Suppressor macrophage treated with lipopolysaccharide for 4 hours (primary cell): Measurements from ENCODE around the gene FHIT.

Experiments
- DNase-seq: peaks from one replicate; pipeline ENCODE4 v3.0.0-alpha.2; 2020

Gene FHIT

DNA sequence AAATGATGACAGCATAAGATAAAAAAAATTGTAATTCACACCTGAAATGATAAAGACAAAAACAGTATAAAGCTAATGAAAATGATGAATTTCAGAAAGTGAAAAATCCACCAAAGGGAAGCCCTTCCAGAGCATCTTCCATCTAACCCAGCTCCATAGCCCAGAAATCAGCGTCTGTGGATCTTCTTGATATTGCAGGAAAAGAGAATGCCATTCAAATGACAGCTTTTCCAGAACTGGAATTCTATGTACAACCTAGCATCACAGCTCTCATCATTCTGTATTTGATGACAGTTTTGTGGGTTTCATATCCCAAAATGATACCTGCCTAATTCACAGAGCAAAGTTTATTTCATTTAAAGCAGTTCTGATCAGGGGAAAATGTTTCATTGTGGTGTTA is 267.3 kb downstream of the FHIT start:
- no peak for DNase-seq

GRCh38 chr3:60980342-60980692 is 270.9 kb downstream of the FHIT start:
- DNase-seq: no peak

GRCh38 chr3:60979461-60980341 is 271.6 kb downstream of the FHIT start:
- DNase-seq: peak; percentile 27

DNA sequence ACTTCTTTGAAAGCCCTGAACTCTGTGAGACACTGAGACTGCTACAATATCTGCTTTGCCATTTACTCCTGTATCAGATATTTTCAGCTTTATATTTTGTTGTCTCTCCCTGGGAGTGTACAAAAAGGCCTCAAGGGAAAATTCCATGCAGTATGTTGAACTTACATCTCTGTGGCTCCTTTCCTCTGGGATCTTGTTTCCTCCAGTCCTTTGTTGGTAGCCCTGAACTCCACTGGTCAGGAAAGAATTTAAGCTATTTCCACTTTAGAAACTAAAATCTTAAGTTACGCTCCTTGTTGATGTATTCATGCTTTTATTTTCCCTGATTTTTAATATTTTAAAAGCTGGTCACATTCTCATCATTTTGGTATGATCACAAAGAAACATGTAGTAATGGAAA is 277.9 kb downstream of the FHIT start:
- DNase-seq: no peak

GRCh38 chr3:60972599-60972998 is 278.7 kb downstream of the FHIT start:
- DNase-seq: no peak

DNA sequence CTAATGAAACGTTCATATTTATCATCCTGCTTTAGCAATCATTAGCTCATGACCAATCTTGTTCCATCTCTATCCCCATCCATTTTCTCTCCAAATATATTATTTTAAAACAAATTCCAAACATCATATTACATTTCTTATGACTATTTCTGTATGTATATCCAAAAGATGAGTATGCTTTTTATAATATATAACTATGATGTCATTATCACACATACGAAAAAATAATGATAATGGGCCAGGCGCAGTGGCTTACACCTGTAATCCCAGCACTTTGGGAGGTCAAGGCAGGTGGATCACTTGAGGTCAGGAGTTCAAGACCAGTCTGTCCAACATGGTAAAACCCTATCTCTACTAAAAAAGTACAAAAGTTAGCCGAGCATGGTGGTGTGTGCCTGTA is 280.4 kb downstream of the FHIT start:
- no peak for DNase-seq

DNA sequence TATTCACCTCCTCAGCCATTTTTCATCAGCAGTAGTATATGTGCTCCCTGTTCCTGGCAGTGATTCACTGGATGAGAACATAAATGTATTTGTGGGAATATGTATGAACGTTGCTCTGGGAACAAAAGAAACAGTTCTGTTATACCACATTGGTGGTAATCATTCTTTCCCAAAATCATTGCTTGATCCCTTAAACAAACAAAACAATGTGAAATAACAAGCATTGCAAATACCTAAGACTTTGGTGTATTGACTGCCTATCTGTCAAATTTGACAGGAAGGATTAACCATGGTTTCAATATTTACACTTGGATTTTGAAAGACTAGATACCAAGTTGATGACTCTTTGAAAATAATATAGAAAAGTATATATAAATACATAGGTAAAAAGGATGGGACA is 284.1 kb downstream of the FHIT start:
- DNase-seq: no peak

DNA sequence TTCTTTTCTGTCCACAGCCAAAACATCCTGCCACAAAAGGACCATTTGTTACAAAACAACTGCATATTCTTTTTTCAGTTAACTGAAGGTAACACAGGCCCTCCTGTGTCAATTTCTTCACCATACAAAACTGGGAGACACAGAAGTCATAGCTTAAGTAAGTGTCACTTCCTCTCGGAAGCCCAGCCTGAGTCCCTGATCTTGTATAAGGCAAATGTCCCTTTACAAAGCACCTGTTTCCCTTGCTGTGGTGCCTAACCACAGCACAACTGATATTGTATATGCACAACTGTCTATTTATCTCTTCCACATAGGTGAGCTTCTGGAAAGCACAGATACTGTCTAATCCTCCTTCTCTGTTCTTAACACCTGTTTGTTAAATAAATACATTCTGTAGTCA is 293.7 kb downstream of the FHIT start:
- DNase-seq: no peak

DNA sequence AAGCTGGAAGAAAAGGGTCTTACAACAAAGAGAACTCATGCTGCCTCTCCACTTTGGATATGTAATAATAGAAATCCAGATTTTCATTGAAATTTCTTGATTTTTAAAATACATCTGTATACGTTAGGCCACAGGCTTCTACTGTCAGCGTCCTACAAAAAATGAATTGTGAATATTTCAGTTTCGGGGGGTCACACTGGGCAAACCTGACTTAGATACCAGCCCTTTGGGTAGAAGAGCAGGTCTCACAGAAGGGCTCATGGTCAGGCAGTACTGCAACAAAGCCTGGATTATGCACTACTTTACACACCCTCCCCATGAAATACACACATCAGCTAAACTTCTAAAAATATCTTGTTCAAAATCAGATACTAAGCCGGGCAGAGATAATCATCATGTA is 294.5 kb downstream of the FHIT start:
- DNase-seq: no peak

GRCh38 chr3:60955034-60955433 is 296.2 kb downstream of the FHIT start:
- DNase-seq: no peak

DNA sequence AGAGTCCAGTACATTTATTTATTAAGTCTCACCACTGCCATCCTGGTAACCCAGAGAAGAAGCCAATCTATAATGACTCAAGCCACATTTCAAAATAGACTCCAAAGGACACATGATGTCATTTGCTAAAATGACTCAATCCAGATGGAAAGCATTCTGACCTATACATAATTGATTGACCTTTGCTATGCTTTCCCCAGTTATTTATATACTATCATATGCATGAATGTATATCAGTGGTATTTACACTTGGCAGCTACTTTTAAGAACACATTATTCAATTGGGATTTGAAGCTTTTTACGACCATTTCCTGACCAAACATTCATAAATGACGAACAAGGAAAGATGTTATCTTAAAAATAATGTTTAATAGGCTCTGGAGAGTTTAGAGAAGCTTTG is 297.2 kb downstream of the FHIT start:
- peak; percentile 26 for DNase-seq

DNA sequence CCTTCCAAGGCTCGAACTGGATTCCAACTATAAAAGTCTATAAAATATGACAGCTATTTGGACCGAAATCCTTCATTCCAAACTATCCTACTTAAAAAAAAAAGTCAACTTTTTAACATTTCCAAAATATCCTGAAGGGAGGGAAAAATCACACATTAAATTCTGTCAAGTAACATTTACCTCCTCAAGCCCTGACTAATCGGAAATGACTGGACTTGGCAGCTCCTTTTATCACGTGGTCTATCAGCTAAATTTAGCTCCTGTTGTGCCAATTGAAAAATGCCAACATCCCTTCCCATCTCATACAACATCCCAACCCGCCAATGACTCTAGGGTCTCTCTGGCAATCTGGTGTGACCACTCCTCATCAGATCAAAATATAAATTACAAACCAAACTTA is 297.9 kb downstream of the FHIT start:
- no peak for DNase-seq

DNA sequence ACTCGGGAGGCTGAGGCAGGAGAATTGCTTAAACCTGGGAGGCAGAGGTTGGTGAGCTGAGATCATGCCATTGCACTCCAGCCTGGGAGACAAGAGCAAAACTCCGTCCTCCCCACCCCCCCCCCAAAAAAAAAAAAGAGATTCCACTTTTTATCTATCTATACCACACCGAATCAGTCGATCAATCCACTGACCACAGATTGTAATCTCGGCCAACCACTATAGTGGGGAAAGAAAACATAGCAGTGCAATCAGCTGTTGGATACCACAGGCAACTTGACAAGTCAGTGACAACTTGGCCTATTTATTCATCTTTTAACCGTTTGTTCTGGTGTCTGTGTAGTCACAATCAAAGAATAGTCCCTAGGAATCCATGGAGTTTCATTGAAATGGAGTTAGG is 299.2 kb downstream of the FHIT start:
- no peak for DNase-seq

DNA sequence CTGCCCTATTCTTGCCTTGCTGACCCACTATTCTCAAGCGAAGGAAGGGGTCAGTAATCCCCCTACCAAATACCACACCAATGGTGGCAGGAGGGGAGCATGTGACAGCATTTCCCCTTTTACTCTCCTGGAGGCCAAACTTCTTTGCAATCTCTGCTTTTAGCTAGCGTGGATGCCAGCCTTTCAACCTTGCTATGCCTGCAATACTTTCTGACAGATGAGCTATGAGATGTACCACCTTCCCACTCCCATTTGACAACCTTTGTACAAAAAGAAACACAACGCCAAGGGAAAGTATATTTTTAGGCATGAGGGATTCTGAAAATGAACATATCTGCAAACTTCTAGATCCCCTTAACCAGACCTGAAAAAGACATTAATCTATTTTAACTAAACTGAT is 302.1 kb downstream of the FHIT start:
- DNase-seq: no peak

- no peak for DNase-seq
These were observed 302.8 kb downstream of the FHIT start for GRCh38 chr3:60948488-60948887.

- DNase-seq: peak; percentile 42
These were observed 315.5 kb downstream of the FHIT start for GRCh38 chr3:60935709-60936108.

DNA sequence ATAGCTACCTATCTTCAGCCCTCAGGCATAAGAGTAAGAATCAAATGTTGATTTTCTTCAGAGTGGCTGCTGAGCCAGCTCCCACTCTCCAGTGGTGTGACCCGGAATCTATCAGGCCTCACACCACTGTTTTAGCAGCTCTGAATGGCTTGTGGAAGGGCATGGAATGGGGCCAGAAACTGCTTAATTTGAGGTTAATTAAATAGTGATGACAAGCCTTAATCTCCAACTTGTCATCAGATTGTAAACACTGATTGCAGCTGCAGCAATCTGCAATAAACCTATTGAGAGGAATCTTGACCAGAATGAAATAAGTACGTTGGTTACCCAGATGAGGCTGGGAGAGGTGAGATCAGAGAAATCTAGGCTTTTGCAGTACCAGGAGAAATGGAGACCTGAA is 317.4 kb downstream of the FHIT start:
- DNase-seq: no peak

- DNase-seq: peak; percentile 43
These were observed 318.6 kb downstream of the FHIT start for GRCh38 chr3:60932643-60933042.

DNA sequence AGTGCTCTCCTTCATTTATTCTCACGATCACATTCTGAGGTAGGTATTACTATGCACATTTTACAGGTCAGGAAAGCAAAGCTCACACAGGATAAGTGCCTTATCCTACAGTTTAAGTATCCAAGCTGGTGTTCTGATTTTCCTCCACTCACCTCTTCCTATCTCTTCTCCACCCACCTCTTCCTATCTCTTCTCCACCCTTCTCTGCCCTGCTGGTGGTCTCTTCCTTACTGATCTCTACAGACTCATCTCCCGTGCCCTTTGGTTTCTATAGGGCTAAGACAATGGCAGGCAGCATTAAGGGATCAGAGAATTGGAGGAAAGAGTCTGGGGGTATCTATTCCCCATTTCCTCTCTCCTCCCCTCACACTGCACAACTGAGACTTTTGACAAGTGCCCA is 319.1 kb downstream of the FHIT start:
- DNase-seq: no peak

DNA sequence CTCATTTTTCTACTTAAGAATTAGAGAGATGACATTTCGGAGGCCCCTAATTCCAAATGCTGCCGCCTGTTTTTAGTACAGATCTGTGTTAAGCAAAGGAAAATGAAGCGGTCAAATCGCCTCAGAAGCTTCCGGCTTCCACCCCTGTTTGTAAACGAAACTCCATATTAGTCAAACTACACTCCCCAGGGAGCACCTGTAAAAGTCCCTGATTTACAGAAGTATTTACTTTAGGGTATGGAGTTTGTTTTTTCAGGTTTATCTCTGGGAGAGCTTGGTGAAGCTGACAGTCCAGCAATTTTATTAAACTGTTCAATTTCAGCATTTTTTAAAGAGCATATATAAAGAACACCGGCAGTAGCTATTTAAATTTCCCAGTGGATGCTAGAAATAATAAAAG is 319.8 kb downstream of the FHIT start:
- no peak for DNase-seq

DNA sequence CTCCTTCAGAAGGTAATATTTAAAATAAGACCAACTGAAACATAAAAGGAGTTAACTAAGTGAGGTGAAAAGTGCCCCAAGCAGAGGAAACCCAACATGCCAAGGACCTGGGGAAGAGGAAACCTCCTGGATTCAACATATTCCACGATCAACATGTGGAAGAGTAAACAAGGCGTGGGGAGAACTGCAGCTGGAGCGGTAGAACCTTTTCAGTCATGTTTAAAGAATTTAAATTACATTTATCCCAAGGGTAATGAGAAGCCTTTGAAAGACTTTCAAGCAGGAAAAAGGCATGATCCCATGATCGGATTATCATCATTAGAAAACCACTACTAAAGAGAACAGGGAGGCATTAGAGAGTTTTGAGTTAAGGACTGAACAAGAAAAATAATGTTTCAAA is 330.7 kb downstream of the FHIT start:
- no peak for DNase-seq

GRCh38 chr3:60919296-60919695 is 332.0 kb downstream of the FHIT start:
- DNase-seq: no peak

DNA sequence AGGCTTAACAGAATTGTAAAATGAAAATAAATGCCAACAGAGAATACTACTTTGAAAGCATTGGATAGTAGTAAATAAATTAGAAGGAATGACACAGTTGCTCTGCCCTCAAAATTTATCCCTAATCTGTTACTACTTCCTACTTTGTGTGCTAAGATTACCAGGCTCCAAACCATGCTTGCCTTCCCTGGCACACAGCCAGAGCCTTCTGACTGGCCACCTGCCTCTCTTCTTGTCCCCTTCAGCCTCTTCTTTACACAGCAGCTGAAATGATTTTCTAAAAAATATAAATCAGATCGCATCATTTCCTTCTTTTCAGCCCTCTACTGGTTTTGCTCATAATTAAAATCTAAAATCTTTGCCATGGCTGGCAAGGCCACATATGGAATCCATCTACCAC is 334.1 kb downstream of the FHIT start:
- no peak for DNase-seq

- DNase-seq: no peak
These were observed 334.7 kb downstream of the FHIT start for GRCh38 chr3:60916546-60916945.

DNA sequence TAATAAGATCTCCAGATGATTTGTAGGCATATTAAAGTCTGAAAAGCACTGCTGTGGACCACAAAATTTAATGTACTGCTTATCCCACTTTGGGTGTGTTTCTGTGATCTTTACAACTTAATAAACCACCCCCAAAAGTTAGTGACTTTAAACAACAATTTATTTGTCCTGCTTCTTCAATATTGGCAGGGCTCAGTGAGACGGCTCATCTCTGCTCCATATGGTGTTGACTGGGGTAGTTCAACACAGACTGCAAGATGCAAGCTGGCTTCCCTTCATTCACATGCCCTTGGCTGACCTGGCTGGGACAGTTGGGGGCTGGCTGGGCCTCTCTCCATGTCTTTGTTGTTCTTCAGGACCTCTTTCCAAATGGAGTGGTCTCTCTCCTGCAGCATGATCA is 337.8 kb downstream of the FHIT start:
- no peak for DNase-seq
